OCI-LY7 (cell line): Measurements from ENCODE around the gene SLC26A3.

ENCODE experiments used
- EZH2phosphoT487 ChIP-seq: fragments of 200-600 bp; sonication (generic); IDR thresholded peaks from 2 replicates; pipeline ENCODE4 v1.6.1; 2018; ENCODE audit warnings: low read depth, borderline replicate concordance, mild to moderate bottlenecking, mixed run types, antibody characterized with exemption, low read length, moderate library complexity, mixed read lengths
- TF ChIP-seq, protein P1 (sequence below): fragments of 200-600 bp; sonication (generic); conservative IDR thresholded peaks from 2 replicates; pipeline ENCODE4 v1.5.1; 2014; ENCODE audit warnings: mild to moderate bottlenecking, antibody characterized with exemption, low read length, moderate library complexity, mixed read lengths

GRCh38 chr7:107758667-107759066, 44.4 kb downstream of the SLC26A3 start:
- TF ChIP-seq, protein P1, sequence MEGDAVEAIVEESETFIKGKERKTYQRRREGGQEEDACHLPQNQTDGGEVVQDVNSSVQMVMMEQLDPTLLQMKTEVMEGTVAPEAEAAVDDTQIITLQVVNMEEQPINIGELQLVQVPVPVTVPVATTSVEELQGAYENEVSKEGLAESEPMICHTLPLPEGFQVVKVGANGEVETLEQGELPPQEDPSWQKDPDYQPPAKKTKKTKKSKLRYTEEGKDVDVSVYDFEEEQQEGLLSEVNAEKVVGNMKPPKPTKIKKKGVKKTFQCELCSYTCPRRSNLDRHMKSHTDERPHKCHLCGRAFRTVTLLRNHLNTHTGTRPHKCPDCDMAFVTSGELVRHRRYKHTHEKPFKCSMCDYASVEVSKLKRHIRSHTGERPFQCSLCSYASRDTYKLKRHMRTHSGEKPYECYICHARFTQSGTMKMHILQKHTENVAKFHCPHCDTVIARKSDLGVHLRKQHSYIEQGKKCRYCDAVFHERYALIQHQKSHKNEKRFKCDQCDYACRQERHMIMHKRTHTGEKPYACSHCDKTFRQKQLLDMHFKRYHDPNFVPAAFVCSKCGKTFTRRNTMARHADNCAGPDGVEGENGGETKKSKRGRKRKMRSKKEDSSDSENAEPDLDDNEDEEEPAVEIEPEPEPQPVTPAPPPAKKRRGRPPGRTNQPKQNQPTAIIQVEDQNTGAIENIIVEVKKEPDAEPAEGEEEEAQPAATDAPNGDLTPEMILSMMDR, result no peak
- TF ChIP-seq EZH2phosphoT487, result no peak
